GM18907 (cell line): ENCODE data around the gene RTN4IP1.
A peak's percentile ranks its signal among the peaks of the same experiment; 100 is the strongest.
"Not testable (repeated sequence)": the region's sequence is repeated elsewhere in the genome, so short reads cannot be mapped to it uniquely, and the experiment has no call there.

ENCODE experiments used
- ATAC-seq: cut with Tn5 transposase; IDR thresholded peaks from one replicate; pipeline ENCODE4 v1.9.1; 2021; ENCODE audit warnings: mild to moderate bottlenecking, moderate library complexity; ENCODE audit not compliant: unreplicated experiment

Gene RTN4IP1

GRCh38 chr6:106629859-106630163 is 513 bp upstream of the RTN4IP1 start:
- ATAC-seq, result no peak

- ATAC-seq, result peak; percentile 20
Observed at GRCh38 chr6:106628658-106629102, 618 bp downstream of the RTN4IP1 start.

GRCh38 chr6:106627760-106628159 is 1.5 kb downstream of the RTN4IP1 start:
- ATAC-seq, result not testable (repeated sequence)

- ATAC-seq, result peak; percentile 51
Observed at GRCh38 chr6:106626485-106626884, 2.8 kb downstream of the RTN4IP1 start.

- ATAC-seq, result no peak
Observed at GRCh38 chr6:106623039-106623438, 6.3 kb downstream of the RTN4IP1 start.

- no peak for ATAC-seq
Observed at GRCh38 chr6:106622412-106622811, 6.9 kb downstream of the RTN4IP1 start.

GRCh38 chr6:106620931-106621672 is 8.2 kb downstream of the RTN4IP1 start:
- no peak for ATAC-seq

GRCh38 chr6:106619223-106619622 is 10.1 kb downstream of the RTN4IP1 start:
- ATAC-seq, result no peak

- no peak for ATAC-seq
Observed at GRCh38 chr6:106618324-106618723, 11.0 kb downstream of the RTN4IP1 start.

GRCh38 chr6:106617857-106618256 is 11.4 kb downstream of the RTN4IP1 start:
- ATAC-seq, result no peak

GRCh38 chr6:106617302-106617701 is 12.0 kb downstream of the RTN4IP1 start:
- peak; percentile 87 for ATAC-seq

- ATAC-seq, result no peak
Observed at GRCh38 chr6:106614592-106615257, 14.6 kb downstream of the RTN4IP1 start.

- no peak for ATAC-seq
Observed at GRCh38 chr6:106614166-106614565, 15.1 kb downstream of the RTN4IP1 start.

- no peak for ATAC-seq
Observed at GRCh38 chr6:106613590-106613989, 15.7 kb downstream of the RTN4IP1 start.

- ATAC-seq, result no peak
Observed at GRCh38 chr6:106612671-106613416, 16.5 kb downstream of the RTN4IP1 start.

GRCh38 chr6:106611030-106611429 is 18.3 kb downstream of the RTN4IP1 start:
- no peak for ATAC-seq

GRCh38 chr6:106609699-106610098 is 19.6 kb downstream of the RTN4IP1 start:
- no peak for ATAC-seq

- ATAC-seq, result peak; percentile 77
Observed at GRCh38 chr6:106608080-106608668, 21.1 kb downstream of the RTN4IP1 start.

GRCh38 chr6:106600329-106600728 is 29.0 kb downstream of the RTN4IP1 start:
- no peak for ATAC-seq

- ATAC-seq, result no peak
Observed at GRCh38 chr6:106599440-106599839, 29.9 kb downstream of the RTN4IP1 start.

GRCh38 chr6:106591111-106591825 is 38.0 kb downstream of the RTN4IP1 start:
- no peak for ATAC-seq
